Liver (tissue), 2 donors: Measurements from ENCODE around the gene BPI.

Experiments used
- CTCF ChIP-seq: fragments of 150-350 bp; IDR thresholded peaks from 2 replicates; pipeline ENCODE4 v1.5.1; 2017; ENCODE audit warnings: improper control_type of control experiment, low read depth, low read length; ENCODE audit not compliant: missing input control
- TF ChIP-seq, protein P1 (sequence below): IDR thresholded peaks from 2 replicates; pipeline ENCODE4 v1.6.1; 2016; ENCODE audit warnings: antibody characterized with exemption, mild to moderate bottlenecking
- TF ChIP-seq, protein P2 (sequence below): IDR thresholded peaks from 2 replicates; pipeline ENCODE4 v1.6.1; 2016; ENCODE audit warnings: antibody characterized with exemption
- donor health status: healthy.

GRCh38 chr20:38336726-38337125, 32.8 kb downstream of the BPI start:
- TF ChIP-seq CTCF = no peak
- TF ChIP-seq, protein P1, sequence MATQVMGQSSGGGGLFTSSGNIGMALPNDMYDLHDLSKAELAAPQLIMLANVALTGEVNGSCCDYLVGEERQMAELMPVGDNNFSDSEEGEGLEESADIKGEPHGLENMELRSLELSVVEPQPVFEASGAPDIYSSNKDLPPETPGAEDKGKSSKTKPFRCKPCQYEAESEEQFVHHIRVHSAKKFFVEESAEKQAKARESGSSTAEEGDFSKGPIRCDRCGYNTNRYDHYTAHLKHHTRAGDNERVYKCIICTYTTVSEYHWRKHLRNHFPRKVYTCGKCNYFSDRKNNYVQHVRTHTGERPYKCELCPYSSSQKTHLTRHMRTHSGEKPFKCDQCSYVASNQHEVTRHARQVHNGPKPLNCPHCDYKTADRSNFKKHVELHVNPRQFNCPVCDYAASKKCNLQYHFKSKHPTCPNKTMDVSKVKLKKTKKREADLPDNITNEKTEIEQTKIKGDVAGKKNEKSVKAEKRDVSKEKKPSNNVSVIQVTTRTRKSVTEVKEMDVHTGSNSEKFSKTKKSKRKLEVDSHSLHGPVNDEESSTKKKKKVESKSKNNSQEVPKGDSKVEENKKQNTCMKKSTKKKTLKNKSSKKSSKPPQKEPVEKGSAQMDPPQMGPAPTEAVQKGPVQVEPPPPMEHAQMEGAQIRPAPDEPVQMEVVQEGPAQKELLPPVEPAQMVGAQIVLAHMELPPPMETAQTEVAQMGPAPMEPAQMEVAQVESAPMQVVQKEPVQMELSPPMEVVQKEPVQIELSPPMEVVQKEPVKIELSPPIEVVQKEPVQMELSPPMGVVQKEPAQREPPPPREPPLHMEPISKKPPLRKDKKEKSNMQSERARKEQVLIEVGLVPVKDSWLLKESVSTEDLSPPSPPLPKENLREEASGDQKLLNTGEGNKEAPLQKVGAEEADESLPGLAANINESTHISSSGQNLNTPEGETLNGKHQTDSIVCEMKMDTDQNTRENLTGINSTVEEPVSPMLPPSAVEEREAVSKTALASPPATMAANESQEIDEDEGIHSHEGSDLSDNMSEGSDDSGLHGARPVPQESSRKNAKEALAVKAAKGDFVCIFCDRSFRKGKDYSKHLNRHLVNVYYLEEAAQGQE = no peak
- TF ChIP-seq, protein P2, sequence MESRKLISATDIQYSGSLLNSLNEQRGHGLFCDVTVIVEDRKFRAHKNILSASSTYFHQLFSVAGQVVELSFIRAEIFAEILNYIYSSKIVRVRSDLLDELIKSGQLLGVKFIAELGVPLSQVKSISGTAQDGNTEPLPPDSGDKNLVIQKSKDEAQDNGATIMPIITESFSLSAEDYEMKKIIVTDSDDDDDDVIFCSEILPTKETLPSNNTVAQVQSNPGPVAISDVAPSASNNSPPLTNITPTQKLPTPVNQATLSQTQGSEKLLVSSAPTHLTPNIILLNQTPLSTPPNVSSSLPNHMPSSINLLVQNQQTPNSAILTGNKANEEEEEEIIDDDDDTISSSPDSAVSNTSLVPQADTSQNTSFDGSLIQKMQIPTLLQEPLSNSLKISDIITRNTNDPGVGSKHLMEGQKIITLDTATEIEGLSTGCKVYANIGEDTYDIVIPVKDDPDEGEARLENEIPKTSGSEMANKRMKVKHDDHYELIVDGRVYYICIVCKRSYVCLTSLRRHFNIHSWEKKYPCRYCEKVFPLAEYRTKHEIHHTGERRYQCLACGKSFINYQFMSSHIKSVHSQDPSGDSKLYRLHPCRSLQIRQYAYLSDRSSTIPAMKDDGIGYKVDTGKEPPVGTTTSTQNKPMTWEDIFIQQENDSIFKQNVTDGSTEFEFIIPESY = no peak
